Right atrium auricular region (tissue), 2 donors: ENCODE measurements around the gene PLXNA2. TPM values are rescaled to one million over a fixed set of nuclear protein-coding genes. Genes with fewer than 3 reads are reported as not detected.

ENCODE experiments used
- DNase-seq: peaks from one replicate; pipeline ENCODE4 v3.0.0-alpha.2; 2019; ENCODE audit warnings: low spot score
- H3K27ac ChIP-seq, 2 donors: fragments of 200-600 bp; sonication (generic); 1 replicate in 1 of 2; 2 replicates in 1 of 2; pipeline ENCODE4 v1.5.1; 2016 to 2019
- H3K27me3 ChIP-seq, 2 donors: fragments of 200-600 bp; sonication (generic); one replicate each; pipeline versions ENCODE4 v1.5.1 to v1.6.0; 2017 to 2019
- H3K36me3 ChIP-seq: fragments of 200-600 bp; sonication (generic); one replicate; pipeline ENCODE4 v1.5.1; 2016
- H3K4me1 ChIP-seq, 2 donors: fragments of 200-600 bp; sonication (generic); one replicate each; pipeline versions ENCODE4 v1.5.1 to v1.6.0; 2017 to 2019
- H3K4me3 ChIP-seq, 2 donors: fragments of 200-600 bp; sonication (generic); 1 replicate in 1 of 2; 2 replicates in 1 of 2; pipeline ENCODE4 v1.5.1; 2017 to 2019; ENCODE audit warnings: mild to moderate bottlenecking in 1 of 2, moderate library complexity in 1 of 2
- H3K9me3 ChIP-seq, 2 donors: fragments of 200-600 bp; sonication (generic); one replicate each; pipeline ENCODE4 v1.5.1; 2019
- total RNA-seq, 2 donors: library from RNA; depleted of rRNA; stranded (reverse); fragments of >200 nt; gene quantifications; one replicate each; pipeline ENCODE4 v1.1.0, GENCODE V29; 2016
- TF ChIP-seq, protein P1 (sequence below), 2 donors: fragments of 200-600 bp; sonication (generic); IDR thresholded peaks; one replicate each; pipeline ENCODE4 v1.5.1; 2019; ENCODE audit warnings: antibody characterized with exemption in 2 of 2

Gene PLXNA2
- total RNA-seq, 2 donors from 2014 or later, result 10.8 to 23.8 TPM

DNA sequence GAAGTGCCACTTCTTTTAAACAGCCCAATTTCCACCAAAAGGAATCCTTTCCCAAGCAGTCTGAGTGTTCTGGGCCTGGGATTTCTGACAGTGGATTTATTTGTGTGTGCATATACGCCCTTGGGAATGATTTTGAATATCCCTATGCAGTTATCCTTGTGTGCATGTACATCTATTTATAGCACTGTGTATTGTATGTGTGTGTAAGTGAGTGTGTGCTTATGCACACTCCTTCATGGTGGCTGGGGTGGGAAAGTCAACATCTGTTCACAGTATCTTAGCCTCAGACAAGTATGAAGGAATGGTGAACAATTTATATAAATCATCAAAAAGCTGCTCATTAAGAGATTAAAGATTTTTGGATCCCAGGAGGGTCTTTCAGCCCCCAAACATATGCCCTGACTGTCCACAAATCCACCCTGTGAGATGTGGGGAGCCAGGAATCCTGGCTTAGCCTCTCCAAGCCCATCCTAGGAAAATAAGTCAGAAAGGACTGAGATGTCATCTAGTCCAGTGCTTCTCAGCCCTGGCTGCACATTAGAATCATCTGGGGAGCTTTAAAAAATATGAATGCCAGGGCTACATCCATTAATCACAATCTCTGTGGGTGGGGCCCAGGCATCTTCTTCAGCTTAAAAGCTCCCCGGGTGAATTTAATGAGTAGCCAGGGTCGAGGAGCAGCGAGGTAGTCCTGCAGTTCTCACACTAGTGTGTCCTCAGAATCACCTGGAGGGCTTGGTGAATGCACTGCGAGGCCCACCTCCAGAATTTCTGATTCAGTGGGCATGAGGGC, 101.4 kb downstream of the PLXNA2 start:
- Histone ChIP-seq H3K4me3 (no peak overlapping the region), H3K36me3 (no peaks in the 10 kb centered on the region), H3K9me3 (no peaks in the 10 kb centered on the region), H3K4me1 (peaks cover 0 to 5% of the 10 kb centered on the region in 2 donors), H3K27me3 (no peaks in the 10 kb centered on the region), H3K27ac (no peak overlapping the region)
- TF ChIP-seq, protein P1, sequence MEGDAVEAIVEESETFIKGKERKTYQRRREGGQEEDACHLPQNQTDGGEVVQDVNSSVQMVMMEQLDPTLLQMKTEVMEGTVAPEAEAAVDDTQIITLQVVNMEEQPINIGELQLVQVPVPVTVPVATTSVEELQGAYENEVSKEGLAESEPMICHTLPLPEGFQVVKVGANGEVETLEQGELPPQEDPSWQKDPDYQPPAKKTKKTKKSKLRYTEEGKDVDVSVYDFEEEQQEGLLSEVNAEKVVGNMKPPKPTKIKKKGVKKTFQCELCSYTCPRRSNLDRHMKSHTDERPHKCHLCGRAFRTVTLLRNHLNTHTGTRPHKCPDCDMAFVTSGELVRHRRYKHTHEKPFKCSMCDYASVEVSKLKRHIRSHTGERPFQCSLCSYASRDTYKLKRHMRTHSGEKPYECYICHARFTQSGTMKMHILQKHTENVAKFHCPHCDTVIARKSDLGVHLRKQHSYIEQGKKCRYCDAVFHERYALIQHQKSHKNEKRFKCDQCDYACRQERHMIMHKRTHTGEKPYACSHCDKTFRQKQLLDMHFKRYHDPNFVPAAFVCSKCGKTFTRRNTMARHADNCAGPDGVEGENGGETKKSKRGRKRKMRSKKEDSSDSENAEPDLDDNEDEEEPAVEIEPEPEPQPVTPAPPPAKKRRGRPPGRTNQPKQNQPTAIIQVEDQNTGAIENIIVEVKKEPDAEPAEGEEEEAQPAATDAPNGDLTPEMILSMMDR (IDR thresholded peaks at IDR 0.05), result no peak
- DNase-seq, result no peak

DNA sequence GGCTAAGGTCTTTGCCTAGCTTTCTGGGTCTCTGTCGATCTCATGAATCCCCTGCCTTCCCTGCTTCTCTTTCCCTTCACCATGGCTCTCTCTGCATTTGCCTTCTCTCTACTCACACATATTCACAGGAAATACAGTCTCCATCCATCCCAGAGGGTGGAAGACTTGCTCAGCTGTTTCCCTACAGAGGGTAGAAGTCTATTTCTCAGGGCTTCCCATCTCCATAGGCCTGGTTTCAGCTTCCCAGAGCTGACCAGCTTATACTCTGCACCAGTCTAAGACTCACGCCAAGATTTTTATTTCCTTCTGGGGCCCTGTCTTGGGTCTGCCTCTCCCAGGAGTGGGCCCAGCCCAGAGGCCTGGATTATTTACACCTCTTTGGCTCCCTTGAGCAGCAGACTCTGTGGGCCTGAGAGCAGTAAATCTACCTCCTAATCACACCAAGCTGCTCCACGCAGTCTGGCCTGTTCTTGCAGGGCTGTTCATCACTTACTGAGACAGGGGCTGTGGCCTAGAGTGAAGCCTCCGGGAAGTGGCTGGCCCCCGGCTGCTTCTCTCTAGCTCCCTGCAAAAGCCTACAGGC, 102.5 kb downstream of the PLXNA2 start:
- peaks cover 0 to 10% of the 10 kb centered on the region in 2 donors for H3K4me1 ChIP-seq
- H3K9me3 ChIP-seq, result no peaks in the 10 kb centered on the region
- no peaks in the 10 kb centered on the region for H3K27me3 ChIP-seq
- no peak overlapping the region for H3K27ac ChIP-seq
- H3K36me3 ChIP-seq, result no peaks in the 10 kb centered on the region
- TF ChIP-seq, protein P1 (IDR thresholded peaks at IDR 0.05), result no peak
- no peak overlapping the region for H3K4me3 ChIP-seq
- DNase-seq, result no peak

DNA sequence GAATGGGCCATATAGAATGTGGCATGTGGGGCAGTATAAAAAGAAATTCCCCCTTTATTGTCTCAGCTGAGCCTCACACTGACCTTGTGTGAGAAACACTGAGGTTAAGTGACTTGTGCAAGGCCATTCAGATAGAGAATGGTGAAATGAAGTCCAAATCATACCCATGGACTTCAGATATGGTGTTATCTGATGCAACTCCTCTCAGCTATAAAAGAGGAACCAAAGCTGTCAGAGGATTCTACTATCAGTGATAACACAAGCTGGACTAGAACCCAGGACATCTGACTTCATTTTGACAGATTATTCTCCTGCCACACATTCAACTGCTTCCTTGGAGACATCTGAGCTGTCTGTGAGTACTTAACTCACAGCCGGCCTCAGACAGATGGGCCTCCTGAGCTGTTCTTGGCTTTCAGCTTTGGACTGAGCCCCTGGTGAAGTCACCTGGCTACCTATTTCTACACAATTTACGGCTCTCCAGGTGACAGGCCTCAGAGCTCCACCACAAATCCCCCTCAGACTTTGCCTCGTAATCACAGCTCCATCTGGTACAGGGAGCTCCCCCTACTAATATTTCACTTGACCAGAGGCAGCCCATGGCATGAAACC, 104.6 kb downstream of the PLXNA2 start:
- H3K4me3 ChIP-seq, result no peak overlapping the region
- H3K27ac ChIP-seq, result no peak overlapping the region
- no peaks in the 10 kb centered on the region for H3K9me3 ChIP-seq
- no peaks in the 10 kb centered on the region for H3K27me3 ChIP-seq
- H3K4me1 ChIP-seq, result peaks cover 0 to 11% of the 10 kb centered on the region in 2 donors
- no peaks in the 10 kb centered on the region for H3K36me3 ChIP-seq
- TF ChIP-seq, protein P1 (IDR thresholded peaks at IDR 0.05), result no peak
- DNase-seq, result no peak

DNA sequence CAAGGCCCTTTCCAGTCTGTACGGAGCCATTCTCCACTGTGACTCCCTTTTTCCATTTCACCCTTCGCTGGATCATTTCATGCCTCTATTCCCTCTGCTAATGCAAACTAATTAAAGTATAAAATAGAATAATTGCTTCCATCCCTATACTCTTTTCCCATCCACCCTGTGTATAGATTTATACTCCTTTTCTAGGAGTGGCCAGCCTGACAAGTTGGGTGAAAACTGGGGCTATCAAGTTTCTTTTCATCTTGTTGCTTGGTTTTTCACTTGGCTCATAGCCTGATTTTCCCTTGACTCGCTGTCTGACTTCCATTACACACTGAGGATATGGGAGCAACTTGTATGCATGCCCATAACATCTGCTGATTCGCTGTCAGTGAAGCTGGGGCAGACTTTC, 107.0 kb downstream of the PLXNA2 start:
- H3K4me1 ChIP-seq, result peaks cover 0 to 23% of the 10 kb centered on the region in 2 donors

DNA sequence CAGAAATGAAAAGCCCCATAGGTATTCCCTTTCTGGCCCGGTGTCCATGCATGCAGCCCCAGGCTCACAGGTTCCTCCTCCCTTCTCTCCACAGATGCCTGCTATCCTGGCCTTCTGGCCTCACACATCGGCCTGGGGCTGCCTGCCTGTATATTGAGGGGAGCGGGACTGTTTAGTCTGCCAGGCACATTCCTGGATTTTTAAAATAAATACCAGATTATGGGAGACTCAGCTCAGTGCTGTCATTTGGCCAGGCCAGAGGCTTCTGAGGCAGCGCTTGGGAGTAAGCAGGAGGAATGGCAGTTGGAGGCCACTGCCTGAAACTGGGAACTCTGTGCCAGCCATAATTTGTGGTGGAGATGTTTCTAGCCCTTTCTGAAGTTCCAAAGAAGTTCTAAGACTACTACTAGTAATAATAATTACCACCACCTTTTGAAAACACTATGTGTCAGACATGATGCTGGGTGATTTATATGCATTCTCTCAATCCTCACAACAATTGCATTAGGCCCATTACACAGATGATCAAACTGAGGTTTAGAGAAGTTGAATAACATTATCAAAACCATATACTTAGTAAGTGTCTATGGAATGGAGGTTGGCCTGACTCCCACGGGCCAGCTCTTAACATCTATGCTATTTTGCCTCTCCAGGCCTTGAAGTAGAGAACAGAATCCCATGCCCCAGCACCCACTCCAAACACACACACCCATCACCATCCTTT, 107.6 kb downstream of the PLXNA2 start:
- H3K9me3 ChIP-seq, result no peaks in the 10 kb centered on the region
- H3K27ac ChIP-seq, result no peak overlapping the region
- H3K4me1 ChIP-seq, result peaks cover 0 to 28% of the 10 kb centered on the region in 2 donors

More for the DNA sequence above, 107.0 kb downstream of the PLXNA2 start:
- TF ChIP-seq, protein P1 (IDR thresholded peaks at IDR 0.05), result no peak
- Histone ChIP-seq H3K27me3 (no peaks in the 10 kb centered on the region), H3K9me3 (no peaks in the 10 kb centered on the region), H3K27ac (no peak overlapping the region), H3K36me3 (no peaks in the 10 kb centered on the region), H3K4me3 (no peak overlapping the region)
- DNase-seq, result no peak

More for the DNA sequence above, 107.6 kb downstream of the PLXNA2 start:
- no peak for DNase-seq
- H3K27me3 ChIP-seq, result no peaks in the 10 kb centered on the region
- no peak overlapping the region for H3K4me3 ChIP-seq
- H3K36me3 ChIP-seq, result no peaks in the 10 kb centered on the region
- TF ChIP-seq, protein P1 (IDR thresholded peaks at IDR 0.05), result no peak
